GM19397 (cell line): Measurements from ENCODE around the gene ARMS2.

Experiments used
- ATAC-seq: cut with Tn5 transposase; IDR thresholded peaks from one replicate; pipeline ENCODE4 v1.9.1; 2021; ENCODE audit warnings: mild to moderate bottlenecking, moderate library complexity; ENCODE audit not compliant: unreplicated experiment

ARMS2 gene

DNA sequence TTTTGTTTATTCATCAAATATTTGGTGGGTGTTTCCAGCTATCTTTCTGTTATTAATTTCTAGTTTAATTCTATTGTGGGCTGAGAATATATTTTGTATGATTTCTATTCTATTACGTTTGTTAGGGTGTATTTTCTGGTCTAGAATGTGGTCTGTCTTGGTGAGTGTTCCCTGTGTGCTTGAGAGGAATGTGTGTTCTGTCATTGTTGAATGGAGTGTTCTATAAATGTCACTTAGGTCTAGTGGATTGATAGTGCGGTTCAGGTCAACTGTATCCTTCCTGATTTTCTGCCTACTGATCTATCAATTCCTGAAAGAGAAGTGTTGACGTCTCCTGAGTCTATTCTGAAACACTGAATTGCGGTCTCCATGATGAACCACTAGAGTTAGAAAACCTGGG, 15.4 kb downstream of the ARMS2 start:
- ATAC-seq: no peak

DNA sequence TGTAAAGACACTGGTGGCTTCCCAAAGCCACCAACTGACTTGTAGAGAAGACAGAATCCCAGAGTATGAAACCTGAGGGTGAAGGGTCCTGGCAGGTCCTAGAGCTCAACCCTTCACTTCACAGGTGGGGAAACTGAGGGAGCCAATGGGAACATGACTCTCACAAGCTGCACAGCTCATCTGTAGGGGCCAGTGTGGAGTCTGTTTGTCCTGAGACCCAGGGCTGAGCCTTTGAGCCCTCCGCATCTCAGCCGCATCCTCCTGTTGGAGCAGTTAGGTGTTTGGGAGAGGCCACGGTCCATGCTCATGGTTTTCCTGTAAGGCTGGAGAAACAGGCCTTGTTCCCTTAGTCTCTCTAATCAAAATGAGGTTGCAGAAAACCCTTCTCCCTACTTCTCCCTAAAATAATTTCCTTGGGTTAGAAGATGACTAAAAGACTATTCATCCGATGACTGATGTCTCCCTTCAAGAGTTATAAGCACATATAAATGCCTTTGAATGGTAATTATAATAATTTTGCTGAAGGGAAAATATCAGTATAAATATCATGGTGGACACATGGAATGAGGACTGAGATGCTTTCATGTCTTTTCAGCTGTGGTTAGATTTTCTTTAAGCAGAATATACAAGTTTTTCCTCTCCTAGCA, 17.2 kb downstream of the ARMS2 start:
- no peak for ATAC-seq

DNA sequence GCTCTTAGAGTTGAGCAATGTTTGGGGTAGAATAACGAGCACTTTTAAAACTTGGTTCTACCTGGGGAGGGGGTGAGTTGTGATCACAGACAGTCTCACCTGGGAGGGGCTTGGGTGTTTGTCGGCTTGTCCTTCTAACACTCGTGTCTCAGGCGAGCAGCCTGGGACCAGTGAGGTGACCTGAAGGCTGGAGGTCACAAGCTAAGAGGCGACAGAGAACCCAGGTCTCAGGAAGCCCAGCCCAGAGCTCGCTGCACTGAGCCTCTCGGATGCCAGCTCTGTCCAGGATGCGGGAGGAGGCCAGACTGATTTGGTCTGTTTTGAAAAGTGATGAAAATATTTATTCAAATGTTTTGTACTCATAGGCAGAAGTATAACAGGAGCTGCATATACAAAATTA, 18.7 kb downstream of the ARMS2 start:
- ATAC-seq: no peak

DNA sequence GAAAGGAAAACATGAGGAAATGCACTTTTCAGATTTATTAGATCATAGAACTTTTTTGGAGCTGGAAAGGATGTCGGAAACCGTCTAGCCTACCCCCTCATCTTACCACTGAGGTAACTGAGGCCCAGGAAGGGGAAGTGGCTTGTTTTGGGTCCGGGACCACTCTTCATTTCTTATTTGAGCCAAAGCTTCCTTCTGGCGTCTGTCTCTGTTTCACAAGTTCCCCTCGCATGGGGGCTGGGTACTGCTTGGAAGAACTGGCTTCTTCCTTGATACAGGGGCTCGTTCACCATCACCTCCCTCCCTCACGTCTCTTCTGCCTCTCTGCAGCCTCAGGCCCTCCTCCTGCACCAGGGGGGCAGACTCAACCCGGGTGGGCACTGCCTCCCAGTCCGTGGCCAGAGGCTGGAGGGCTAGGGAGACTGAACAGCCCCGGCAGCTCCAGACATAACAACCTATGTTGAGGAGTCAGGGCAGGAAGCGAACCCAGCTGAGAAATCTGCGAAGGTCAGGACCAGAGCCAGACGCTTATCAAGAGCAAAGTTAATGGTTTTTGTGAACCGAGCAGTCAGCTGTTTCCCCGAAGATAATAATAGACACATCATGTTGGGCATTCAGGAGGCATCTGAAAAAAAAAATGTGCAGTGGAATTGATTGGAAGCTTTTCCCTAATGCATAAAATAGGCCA, 19.8 kb downstream of the ARMS2 start:
- no peak for ATAC-seq

DNA sequence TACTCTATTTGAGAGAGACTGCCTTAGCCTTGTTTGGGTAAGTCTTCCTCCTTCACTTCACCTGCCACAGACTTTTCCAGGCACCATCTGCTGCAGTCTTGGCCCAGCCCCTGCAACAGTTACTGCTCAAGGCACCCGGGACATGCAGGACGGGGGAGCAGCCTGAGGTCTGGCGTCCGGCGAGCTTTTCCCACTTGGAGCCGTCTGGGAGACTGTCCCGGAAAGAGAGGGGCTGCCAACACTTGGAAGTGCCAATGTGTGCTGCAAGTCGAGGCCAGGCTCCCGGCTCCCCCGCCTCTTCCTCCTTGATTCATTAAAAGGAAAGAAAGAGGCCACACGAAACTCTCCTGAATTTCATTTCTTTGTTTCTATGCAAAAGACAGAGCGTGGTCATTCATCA, 20.6 kb downstream of the ARMS2 start:
- no peak for ATAC-seq

DNA sequence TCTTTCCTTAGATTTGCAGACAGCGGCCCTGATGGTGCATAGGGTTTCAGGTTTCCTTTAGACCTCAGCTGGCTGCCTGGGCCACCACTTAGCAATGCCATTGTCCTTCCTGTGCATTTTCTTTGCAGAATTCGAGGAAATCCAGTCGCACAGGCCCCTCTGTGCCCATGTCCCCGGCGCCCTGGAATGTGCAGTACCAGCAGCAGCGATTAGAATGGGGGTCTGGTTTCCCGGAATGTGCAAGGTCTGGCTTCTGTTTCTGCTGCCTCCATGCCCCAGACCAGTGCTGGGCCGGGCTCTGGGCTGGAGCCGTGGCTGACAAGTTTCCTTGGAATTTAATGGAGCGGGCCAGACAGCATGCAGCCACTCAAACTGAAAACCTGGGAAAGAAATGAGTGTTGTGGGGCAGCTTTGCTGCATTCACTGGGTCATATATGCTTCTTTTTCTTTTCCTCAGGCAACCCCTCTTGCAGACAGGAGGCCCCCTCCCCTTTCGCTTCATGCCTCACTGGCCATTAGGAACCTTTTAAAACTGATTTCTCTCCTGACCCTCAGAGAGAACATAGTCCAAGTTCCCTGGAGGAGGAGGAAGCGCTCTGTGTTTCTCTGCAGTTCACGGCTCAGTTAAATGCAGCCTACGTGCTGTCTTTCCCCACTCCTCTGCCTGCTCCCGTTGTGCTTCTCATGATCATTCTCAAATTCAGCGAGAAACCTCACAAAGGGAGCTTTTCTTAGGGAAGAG, 21.3 kb downstream of the ARMS2 start:
- ATAC-seq: no peak

DNA sequence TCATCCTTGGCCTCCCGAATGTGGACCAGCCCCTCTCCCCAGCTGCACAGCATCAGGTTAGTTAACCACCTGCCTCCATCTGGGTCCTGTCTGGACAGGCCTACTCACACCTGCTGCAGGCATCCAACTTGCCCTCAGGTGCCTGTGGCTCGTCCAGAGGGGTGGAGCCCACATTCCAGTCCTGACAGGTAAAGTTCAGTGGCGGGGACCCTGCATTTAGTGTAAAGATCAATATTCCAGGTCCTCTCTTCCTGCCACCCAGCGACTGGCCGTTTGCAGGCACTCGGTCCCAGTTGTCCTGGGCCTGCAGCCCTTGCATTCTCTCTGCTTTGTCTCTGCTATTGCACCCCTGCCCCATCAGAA, 21.9 kb downstream of the ARMS2 start:
- ATAC-seq: no peak

DNA sequence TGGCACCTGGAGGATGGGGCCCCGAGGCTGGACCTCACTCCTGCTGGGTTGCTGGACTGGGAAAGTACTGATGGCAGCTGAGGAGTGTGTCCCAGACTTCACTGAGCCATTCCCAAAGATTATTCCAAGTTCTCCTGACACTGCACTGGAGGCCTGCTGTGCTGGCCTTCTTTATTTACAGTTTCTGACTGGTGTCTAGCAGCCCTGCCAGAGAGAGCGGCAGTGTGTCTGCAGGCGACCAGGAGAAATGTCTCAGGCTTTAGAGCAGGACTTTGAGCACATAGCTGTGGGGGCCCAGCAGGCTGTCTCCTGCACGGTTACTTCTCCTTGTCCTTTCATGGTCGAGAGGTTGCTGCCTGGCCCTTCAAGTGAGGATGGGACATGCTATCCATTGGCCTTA, 23.0 kb downstream of the ARMS2 start:
- ATAC-seq: no peak

DNA sequence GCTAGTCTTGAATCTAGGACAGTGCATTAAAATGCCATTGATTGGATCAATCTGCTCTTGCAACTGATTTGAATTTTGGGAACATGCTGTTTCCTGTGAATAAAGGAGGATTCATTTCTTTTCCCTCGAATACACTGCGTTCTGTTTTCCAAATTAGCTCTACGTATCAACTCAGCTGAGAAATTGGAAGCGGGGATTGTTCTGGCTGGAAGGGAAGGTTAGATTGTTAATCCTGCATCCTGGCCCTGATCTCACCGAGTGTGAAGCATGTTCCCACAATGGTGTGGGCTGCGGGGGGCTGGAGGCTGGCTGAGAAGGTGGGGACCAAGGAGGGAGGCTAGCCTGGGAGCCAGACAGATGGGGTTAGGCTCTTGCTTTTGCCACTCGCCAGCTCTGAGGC, 24.5 kb downstream of the ARMS2 start:
- no peak for ATAC-seq

DNA sequence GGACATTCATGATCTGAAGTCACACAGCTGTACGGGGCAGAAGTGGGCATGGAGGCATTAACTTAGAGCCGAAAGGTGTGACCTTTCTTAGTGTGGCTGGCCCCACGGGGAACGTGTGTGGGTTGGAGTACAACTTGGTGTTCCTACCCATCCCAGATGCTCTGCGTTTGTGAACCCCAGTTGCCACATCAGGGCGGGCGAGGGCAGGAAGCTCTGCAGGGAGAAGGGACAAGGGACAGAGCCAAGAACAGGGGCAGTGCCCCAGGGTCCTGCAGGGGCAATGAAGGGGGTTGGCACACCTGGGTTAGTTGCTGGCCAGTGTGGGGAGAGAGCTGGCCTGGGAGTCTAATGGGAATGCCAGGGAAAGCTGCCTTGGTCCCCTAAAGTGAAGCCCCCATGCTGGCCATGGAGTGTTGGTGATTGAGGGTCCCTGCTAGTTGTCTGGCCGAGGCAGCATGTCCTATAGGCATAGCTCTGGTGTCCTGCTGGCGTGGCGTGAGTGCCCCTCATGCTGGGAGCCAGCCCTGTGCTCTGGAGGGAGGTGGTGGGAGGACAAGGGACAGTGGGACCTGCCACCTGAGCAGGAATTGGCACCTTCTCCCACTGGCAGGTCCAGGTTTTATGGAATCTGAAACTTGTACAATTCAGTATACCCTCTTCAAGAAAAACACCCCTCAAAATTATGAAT, 25.8 kb downstream of the ARMS2 start:
- ATAC-seq: no peak

DNA sequence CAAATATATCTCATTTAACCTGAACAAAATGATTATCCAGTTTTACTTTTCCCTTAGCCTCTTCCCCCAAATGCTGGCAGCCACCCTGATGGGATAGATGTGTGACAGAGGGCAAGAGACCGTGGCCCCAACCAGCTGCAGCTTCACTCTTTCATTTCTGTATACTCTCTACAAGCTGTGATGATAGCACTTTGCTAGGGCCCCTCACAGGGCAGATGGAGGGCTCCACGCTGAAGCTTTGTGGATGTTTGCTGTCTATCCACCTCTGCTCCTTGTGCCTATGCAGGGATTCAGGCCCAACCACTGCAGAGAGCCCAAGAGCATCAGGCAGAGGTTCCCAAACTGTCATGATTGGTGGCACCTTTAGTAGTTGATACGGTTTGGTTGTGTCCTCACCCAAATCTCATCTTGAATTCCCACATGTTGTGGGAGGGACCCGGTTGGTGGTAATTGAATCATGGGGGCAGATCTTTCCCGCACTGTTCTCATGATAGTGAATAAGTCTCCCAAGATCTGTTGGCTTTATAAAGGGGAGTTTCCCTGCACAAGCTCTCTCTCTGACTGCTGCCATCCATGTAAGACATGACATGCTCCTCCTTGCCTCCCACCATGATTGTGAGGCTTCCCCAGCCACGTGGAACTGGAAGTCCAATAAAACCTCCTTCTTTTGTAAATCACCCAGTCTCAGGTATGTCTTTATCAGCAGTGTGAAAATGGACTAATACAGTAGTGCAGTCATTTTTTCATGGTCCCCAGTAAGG, 27.0 kb downstream of the ARMS2 start:
- ATAC-seq: no peak

DNA sequence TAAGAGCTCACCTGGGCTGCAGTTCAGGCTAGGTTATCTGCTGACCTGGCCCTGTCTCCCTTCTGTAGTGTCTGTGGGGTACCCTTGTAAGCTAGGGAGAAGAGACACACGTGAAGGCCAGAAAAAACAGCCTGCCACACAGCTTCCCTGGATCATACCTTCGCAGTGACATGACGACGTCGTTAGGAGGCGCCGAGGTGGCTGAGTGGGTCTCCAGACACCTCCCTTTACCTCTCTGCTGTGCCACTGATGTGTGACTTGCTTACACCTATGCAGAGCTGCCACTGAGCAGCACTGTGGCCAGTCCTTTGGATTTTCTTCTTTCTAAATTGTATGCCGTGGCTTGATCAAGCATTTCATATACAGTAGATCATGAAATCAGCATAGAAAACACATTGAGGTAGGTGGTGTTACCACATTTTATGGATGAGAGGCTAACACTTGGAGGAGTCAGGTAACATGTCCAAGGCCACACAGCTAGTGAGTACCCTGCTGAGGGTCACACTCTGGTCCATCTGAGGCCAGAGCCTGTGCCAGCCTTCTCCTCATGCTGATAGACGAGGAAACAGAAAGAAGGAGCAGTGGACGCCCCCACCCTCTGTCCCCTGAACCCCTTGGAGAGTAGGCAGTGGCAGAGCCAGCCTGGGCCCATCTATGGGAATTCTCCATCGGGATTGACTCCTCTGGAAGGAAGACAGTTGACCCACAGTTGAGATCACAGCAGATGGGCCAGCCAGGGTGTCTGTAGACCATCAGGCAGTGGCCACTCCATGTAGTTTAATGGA, 30.0 kb downstream of the ARMS2 start:
- no peak for ATAC-seq

DNA sequence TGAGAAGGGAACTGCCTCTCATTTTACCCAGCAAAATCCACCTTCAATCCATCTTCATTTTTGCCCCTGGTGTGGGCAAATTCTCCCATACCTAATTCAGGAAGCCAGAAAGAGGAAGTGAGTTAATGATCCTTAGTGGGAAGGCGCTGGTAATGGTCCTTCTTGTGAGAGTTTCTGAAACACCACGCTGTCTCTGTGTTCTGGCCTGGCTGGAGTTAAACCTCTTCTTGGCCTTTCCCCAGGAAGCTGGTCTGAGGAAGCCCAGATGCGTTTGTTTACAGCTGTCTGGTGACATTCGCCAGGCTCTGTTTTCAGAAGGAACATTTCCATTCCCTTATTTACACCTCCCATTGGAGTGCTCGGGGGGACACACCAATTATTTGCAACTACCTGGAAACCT, 31.2 kb downstream of the ARMS2 start:
- ATAC-seq: no peak

DNA sequence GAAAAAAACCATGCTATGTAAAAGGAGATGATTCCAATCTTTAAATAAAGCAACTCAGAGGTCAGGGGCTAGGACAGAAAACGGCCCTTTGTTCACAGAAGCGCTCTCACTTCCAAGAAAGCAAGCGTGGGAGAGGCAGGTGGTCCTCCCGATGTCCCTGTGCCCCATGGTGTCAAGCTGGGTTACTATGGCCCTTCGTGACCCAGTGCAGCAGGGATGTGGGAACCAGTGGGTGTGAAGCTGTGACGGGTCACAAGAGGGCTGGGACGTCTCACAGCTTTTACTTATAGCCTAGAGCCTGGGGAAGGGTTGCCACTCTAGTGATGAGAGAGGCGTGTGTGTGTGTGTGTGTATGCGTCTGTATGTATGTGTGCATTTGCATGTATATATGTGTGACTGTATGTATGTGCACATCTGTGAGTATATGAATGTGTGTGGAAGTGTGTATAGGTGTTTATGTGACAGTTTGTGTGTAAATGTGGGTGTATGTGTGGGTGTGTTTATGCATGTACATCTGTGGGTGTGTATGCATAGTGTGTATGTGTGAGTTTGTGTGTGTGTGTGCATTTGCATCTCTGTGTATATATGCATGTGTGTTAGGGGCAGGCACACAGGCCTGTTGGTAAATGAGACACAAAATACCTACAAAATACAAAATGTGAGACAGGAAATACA, 32.1 kb downstream of the ARMS2 start:
- ATAC-seq: no peak

DNA sequence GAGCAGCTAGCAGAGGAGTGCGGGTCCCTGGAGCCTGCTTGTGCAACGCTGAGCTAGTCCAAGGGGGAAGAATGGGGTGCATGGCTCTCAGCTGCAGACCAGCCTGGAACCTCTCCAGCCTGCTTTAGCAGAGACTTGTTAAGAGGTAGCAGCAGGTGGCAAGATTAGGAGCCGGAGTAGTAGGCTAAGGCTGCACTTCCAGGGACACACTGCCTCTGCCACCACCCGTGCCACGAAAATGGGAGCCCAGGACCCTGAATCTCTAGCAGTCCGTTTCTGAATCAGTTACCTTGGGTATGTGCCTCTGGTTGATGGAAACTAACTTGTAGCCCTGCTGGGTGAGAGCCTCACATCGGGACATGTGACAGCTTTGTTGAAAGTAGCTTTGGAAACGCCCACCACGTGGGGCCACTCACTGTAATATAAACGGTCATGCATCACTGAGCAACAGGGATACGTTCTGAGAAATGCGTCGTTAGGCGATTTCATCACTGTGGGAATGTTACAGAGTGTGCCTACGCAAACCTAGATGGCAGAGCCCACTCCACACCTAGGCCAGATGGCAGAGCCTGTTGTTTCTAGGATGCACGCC, 32.8 kb downstream of the ARMS2 start:
- no peak for ATAC-seq

DNA sequence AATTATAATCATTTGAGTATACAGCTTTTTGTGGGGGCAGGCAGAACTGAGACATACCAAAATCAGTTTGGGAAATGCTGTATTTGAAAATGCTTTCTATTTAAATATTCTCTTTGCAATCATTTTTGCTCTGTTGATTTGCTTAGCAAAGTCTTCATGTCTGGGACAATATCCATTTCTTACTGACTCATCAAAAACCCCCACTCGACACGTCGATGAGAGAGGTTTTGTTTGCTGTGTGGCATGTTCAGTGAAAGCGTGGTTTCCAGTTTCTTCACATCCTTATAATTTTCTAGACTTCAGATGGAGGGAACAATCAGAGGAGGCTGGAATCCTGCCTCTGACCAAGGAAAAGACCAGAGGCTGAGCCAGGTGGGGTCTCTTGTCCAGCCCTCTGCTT, 35.8 kb downstream of the ARMS2 start:
- no peak for ATAC-seq

DNA sequence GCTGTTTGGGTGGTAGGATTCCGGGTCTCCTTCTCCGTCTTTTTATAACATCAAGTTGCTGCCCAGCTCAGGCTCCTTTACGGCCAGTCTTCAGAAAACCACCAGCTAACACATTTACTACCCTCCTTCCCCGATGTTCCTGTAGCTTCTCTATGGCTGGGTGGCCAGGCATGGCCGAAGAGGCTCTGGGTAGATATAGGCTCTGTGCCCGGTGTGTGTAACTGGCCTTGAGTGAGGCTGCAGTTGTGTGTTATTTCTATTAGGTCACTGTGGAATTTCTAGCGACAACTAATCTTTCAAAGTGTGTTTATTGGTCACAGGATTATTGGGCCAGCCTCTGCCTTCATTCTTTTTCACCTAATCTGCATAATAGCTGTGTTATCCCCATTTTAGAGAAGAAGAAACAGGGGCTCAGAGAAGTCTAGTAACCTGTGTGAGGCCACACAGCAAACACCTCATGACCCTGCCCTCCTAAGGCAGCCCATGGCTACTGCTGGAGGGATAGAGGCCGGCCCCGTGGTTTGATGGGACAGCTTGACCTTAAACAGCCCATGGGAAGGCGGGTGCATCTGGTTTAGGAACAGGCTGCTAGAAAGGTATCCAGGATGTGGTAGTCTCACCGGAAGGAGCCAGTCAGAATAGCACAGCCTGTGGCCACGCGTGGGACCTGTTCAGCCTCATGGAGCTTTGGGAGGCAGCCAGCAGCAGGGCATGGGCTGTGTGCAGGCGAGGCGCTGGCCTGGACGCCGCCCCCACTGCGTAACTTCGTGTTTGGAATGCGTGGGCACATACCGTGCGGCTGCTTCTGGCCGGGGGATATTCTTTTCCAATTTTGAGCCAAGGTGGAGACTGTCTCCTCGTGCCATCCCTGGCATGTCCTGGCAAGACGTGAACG, 36.6 kb downstream of the ARMS2 start:
- no peak for ATAC-seq

DNA sequence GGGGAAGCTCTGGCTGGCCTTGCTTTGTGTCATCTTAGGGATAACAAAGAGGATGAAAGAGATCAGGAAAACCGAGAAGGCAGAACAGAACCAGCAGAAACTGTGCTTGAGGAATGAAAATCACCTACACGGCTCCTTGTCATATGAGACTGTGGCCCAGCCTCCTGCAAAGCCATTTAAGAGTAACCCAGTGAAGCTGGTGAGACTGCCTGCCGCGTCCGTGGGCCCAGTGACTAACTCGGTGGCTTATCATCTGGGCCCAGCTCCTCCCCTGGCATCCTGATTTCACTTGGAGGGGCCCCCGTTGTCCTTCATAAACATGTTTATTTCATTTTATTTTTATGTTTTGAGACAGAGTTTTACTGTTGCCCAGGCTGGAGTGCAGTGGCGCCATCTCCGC, 37.6 kb downstream of the ARMS2 start:
- no peak for ATAC-seq
